Measurements from ENCODE around the gene NPHP4.
A peak's percentile ranks its signal among the peaks of the same experiment; 100 is the strongest.

The NPHP4 gene

GRCh38 chr1:6003568-6004411 lies 11.6 kb upstream of the NPHP4 start:
- DNase-seq: no peak

- no peak for DNase-seq
These were observed 10.7 kb upstream of the NPHP4 start for GRCh38 chr1:6002714-6003501.

DNA sequence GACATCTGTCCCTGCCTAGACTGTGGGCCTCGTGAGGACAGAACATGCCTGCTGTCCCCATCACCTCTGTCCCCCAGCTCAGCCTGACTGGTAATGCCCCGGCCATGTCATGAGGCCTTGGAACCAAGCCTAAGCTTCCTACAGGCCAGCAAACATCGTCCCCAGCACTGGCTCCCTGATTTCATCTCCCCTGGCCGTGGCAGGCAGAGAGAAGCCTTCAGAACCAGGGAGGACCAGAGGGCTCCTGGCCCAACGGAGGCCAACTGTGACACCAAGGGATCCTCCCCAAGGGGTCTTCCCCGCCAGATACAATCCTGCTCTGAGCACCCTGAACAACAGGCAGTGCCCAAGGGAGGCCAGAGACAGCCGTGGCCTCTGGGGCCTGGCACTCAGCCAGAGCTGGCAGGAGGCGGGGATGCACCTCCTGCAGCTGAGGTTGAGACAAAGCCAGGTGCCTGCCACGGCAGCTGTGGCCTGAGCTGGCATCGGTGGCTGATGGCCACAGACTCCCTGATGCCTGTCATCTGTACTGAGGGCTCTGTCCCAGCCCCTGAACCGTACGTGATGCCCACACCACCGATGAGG lies 9.9 kb upstream of the NPHP4 start:
- no peak for DNase-seq

DNA sequence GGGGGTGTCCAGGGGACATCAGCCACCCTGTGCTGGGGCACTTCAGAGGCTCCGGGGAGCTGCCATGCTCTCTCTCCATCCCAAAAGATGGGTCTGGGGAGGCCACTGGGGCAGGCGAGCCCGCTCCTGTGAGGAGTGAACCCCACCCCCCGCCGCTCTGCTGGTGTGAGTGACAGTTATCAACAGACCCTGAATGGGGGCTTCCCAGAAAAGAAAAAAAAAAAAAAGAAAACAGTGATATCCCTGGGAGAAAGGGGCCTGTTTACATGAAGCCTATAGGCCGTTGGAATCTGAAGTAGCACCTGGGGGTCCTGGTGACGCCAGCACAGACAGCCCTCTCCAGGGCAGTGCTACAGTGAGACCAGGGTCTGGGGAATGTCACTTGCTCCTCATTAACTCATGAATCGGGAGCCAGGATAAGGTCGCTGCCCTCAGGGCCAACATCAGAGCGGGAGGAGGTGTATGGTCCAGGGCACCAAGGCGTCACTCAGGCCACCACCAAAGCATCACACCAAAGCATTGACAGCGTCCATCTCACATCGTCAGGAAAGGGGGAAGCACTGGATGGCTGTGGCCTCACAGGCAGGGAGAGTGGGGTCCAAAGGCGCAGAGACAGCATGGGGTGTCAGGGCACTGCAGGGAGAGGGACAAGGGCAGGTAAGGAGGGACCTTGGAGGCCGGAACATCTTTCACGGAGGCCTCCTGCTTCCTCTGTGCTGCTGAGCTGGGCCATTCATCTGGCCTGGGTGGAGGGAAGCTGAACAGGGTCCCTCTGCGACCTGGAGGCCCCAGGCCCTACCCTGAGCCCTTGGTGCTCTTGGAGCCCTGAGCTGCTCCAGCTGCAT lies 8.4 kb upstream of the NPHP4 start:
- no peak for DNase-seq

DNA sequence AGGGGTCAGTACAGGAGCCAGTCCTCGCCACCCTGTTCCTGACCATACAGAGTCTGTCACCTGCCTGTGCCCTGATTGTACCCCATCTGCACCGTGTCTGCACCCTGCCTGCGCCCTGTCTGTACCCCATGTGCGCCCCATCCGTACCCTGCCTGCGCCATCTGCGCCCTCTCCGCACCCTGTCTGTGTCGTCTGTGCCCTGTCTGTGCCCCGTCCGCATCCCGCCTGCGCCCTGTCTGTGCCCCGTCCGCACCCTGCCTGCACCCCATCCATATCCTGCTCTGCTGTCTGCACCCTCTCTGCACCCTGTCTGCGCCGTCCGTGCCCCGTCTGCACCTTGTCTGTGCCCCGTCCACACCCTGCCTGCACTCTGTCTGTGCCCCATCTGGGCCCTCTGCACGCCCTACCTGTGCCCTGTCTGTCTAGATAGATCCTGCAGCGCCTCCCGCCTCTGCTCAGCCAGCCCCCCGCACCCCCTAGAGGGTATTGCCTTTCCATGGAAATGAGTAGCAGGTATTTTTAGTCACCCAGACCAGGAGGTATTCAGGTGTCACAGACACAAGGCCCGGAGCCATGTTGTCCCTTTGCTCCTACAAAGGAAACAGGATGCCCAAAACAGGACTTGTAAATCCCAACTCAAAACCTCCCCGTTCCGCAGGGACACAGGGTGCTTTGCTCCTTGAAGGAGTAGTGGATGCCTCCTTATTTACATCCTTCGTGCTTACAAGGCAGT lies 7.7 kb upstream of the NPHP4 start:
- no peak for DNase-seq

- DNase-seq: no peak
These were observed 6.7 kb upstream of the NPHP4 start for GRCh38 chr1:5998906-5999301.

DNA sequence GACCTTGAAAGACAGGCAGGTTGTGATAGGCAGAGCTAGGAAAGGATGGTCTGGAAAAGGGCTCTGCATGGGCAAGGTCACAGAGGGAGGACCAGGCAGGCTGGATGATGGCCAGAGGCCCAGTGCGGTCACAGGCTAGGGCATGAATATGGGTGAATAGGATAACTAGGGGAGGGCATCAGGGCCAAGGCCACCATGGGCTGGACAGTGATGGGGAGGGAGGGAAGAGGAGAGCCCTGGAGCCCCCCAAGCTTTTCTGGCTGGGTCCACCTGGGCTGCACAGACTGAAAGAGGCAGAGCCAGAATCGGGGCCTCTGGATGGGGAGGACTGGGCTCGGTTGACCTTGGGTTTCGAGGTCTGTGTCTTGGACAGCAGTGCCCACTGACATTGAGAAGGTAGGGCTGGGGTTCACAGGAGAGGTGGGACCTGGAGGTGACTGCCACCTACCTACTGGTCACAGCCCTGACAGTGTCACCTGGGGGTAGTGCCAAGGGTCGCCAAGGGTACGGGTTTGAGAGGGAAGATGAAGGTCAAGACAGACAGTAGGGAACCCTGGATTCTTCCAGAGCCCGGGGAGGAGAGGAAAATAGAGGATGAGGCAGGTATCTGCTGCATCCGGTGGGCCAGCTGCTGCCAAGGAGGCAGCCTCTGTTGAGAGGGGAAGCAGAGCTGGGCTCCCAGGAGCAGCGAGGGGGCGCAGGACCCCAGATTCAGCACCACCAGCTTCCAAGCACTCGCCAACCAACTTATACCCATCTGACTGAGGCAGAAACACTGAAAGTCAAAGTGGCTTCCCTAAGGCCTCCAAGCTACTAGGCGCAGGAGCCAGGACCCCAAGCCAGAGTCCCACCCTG lies 6.1 kb upstream of the NPHP4 start:
- DNase-seq: no peak

- DNase-seq: no peak
These were observed 5.1 kb upstream of the NPHP4 start for GRCh38 chr1:5997316-5997715.

- no peak for DNase-seq
These were observed 4.5 kb upstream of the NPHP4 start for GRCh38 chr1:5996641-5997270.

GRCh38 chr1:5995871-5996630 lies 3.8 kb upstream of the NPHP4 start:
- DNase-seq: no peak

DNA sequence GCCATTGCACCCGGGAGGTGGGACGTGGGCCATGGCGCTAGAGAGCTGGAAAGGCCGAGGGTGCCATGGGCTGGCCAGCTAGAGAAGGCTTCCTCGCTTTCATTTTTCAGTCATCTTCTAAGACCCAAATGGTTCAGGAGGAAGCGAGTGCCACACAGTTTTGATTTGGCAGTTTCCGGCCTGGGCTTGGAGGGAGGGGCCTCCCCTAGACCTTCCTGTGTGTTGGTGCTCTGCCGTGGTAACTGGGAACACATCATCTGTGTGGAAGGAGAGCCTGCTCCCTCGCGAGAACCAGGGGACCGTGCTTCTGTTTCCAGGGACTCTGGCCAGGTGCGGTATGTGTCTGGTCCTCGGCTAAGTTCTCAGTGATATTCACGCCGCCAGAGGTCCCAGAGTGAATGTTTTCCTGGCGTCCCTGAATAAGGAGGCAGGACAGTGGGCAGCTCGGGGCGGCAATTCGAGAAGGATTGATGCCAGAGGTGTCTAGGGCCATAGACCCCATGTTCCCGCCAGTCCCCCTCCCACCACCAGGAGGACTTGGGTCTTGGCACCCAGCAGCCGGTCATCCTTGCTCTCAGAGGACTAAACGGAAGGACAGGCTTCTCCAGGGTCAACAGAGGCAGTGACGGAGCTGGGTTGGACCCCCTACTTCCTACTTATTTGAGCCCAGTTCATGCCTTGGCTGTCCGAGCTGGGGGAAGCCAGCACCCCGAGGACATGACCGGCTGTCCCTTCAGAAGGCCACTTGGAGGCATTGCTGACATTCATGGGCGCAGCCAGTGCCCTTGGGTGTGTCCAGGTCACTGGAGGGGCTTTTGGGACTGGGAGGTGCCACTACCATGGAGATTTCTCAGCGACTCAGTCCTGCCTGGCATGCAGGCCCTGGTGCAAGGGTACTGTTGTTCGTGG lies 2.7 kb upstream of the NPHP4 start:
- peak; percentile 86 for DNase-seq

- peak; percentile 67 for DNase-seq
These were observed 1.6 kb upstream of the NPHP4 start for GRCh38 chr1:5993556-5994491.

DNA sequence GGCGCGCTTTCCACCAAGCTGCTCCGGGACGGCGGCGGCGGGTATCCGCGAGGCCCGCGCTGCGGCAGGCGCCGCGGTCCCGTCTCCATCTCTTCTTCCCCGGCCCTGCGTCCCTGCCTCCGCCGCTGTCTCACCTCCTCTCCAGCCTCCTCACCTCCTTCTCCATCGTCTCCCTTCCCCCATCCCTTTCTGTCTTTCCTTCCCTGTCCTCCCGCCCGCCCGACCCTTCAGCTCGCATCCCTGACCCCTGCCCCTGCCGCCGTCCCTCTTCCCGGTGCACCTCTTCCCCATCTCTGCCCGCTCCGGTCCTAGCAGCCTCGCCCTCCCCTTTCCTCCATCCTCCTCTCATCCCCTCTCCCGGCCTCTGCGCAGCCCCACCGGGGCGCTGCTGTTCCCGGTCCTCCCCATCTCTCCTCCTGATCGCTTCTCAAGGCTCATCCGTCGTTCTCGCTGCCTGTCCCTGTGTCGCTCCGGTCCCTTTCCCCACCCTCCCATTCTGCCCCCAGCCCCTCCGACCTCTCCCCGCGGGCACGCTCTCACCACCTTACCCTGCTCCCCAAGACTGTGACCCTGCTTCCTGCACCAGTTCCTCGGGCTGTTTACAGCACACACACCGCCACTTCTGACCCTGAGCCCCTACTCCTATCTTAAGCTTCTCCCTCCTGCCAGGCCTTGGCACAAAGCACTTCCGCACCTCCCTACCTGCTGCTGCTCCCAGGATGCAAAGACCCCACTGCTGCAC lies 760 bp upstream of the NPHP4 start:
- DNase-seq: peak; percentile 36

DNA sequence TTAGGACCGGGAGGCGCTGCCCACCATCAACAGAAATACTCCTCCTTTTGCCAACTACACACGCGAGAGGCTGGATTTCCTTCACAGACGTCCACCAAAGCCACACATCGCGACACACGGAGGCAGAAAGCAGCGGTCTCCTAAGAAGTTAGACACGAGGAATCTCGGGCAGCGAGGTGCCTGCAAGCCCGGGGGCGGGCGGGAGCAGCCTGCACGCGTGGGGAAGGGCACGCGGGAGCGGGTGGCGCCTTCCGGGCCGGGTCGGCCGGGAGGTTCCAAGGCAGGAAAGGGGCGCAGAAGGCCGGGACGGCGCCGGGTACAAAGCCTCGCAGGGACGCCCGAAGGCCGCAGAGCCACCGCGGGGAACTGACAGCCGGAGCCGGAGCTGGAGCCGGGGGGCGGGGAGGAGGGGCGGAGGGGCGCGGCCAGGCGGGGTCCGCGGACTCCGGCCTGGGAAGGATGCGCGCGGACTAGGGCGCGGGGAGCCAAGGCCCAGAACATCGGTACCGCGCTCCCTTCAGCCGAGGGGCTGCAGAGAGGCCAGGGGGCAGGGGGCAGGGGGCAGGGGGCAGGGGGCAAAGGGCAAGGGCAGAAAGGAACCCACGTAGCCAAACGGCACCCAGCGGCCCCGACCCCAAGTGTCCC lies 722 bp downstream of the NPHP4 start:
- DNase-seq: peak; percentile 37

- no peak for DNase-seq
These were observed 1.3 kb downstream of the NPHP4 start for GRCh38 chr1:5990913-5991312.

GRCh38 chr1:5989731-5990271 lies 2.4 kb downstream of the NPHP4 start:
- DNase-seq: no peak
